Measurements from ENCODE around the gene OBI1. TPM values are rescaled to one million over a fixed set of nuclear protein-coding genes. Genes with fewer than 3 reads are reported as not detected.

The OBI1 gene
- total RNA-seq, 1 experiment from 2014 or later, result 14.0 TPM

- no peaks in the 10 kb centered on the region for H4K20me1 ChIP-seq (ENCODE audit: insufficient read depth)
- no peak overlapping the region for H3K9ac ChIP-seq (ENCODE audit: low read length)
- H3K9me3 ChIP-seq (ENCODE audit: control insufficient read depth in 1 of 2, insufficient read depth in 1 of 2, low read depth in 1 of 2, low read length in 2 of 2), result no peaks in the 10 kb centered on the region
- H3K27me3 ChIP-seq (ENCODE audit: insufficient read depth, low read length), result peaks cover 76% of the 10 kb centered on the region
- POLR2A ChIA-PET, result no interaction called here
- BruUV-seq (replicated peaks), result no TSS peak
- TF ChIP-seq REST (IDR thresholded peaks at IDR 0.05; ENCODE audit: low read depth), result no peak
- TF ChIP-seq, protein P1, sequence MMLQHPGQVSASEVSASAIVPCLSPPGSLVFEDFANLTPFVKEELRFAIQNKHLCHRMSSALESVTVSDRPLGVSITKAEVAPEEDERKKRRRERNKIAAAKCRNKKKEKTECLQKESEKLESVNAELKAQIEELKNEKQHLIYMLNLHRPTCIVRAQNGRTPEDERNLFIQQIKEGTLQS (IDR thresholded peaks at IDR 0.05), result no peak
- no peak for TF ChIP-seq RAD21 (IDR thresholded peaks at IDR 0.05; ENCODE audit: low read depth)
- TF ChIP-seq ZNF274 (IDR thresholded peaks at IDR 0.05; ENCODE audit: low read depth, low read length), result no peak
- no peak for TF ChIP-seq ZFX (IDR thresholded peaks at IDR 0.05)
- TF ChIP-seq EZH2phosphoT487 (IDR thresholded peaks at IDR 0.05; ENCODE audit: borderline replicate concordance), result no peak
- TF ChIP-seq CBX3 (IDR thresholded peaks at IDR 0.05; ENCODE audit: low read depth), result no peak
- no peak for TF ChIP-seq FOSL1 (IDR thresholded peaks at IDR 0.05; ENCODE audit: low read depth)
- TF ChIP-seq EZH2 (IDR thresholded peaks at IDR 0.05), result no peak
- TF ChIP-seq ELF1 (IDR thresholded peaks at IDR 0.05; ENCODE audit: borderline replicate concordance, low read depth), result no peak
- TF ChIP-seq, protein P2, sequence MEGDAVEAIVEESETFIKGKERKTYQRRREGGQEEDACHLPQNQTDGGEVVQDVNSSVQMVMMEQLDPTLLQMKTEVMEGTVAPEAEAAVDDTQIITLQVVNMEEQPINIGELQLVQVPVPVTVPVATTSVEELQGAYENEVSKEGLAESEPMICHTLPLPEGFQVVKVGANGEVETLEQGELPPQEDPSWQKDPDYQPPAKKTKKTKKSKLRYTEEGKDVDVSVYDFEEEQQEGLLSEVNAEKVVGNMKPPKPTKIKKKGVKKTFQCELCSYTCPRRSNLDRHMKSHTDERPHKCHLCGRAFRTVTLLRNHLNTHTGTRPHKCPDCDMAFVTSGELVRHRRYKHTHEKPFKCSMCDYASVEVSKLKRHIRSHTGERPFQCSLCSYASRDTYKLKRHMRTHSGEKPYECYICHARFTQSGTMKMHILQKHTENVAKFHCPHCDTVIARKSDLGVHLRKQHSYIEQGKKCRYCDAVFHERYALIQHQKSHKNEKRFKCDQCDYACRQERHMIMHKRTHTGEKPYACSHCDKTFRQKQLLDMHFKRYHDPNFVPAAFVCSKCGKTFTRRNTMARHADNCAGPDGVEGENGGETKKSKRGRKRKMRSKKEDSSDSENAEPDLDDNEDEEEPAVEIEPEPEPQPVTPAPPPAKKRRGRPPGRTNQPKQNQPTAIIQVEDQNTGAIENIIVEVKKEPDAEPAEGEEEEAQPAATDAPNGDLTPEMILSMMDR (IDR thresholded peaks at IDR 0.05 in 2 of 3, conservative IDR thresholded peaks at IDR 0.05 in 1 of 3; ENCODE audit: borderline replicate concordance in 1 of 3, insufficient read depth in 1 of 3, low read depth in 2 of 3, low read length in 2 of 3), result no peak
- no peak for TF ChIP-seq MAX (IDR thresholded peaks at IDR 0.05)
- TF ChIP-seq POLR2A (IDR thresholded peaks at IDR 0.05; ENCODE audit: borderline replicate concordance, extremely low read depth, insufficient read depth, insufficient read length), result no peak
- TF ChIP-seq SIN3A (IDR thresholded peaks at IDR 0.05; ENCODE audit: low read depth), result no peak
- no peaks in the 10 kb centered on the region for H3K9me2 ChIP-seq (ENCODE audit: insufficient read depth)
- no peaks in the 10 kb centered on the region for H3K79me2 ChIP-seq (ENCODE audit: insufficient read depth, low read length)
- CTCF ChIA-PET, result interaction anchor here (0.5 kb wide), 1 partner anchor 70 kb away, joined by 4 read pairs; no protein-coding TSS in a partner anchor
- RAD21 ChIA-PET (ENCODE audit: low non-redundant PET in 1 of 2, low total read pairs in 2 of 2, uncharacterized antibody in 2 of 2, unreplicated experiment in 2 of 2), result no interaction called here
- no peak overlapping the region for H3K4me2 ChIP-seq (ENCODE audit: low read length)
- no peak overlapping the region for H3K4me3 ChIP-seq (replicated peaks in 1 of 2; ENCODE audit: low read depth in 1 of 2, low read length in 2 of 2)
- DNase-seq (ENCODE audit: low read depth, low spot score) (no peak), ATAC-seq (no peak)
- no peaks in the 10 kb centered on the region for H3K4me1 ChIP-seq (ENCODE audit: control insufficient read depth in 1 of 2, insufficient read depth in 2 of 2, low read length in 2 of 2)
- no peak overlapping the region for H3K27ac ChIP-seq (ENCODE audit: low read depth, low read length)
- intact Hi-C loops (cut with micrococcal nuclease), result no loop called here
- H2AFZ ChIP-seq (ENCODE audit: low read depth, low read length, poor library complexity, severe bottlenecking), result no peak overlapping the region
- H3K36me3 ChIP-seq (ENCODE audit: control insufficient read depth in 1 of 2, insufficient read depth in 2 of 2, low read length in 2 of 2), result no peaks in the 10 kb centered on the region
These were observed 16.2 kb upstream of the OBI1 start for GRCh38 chr13:78675112-78675511.
